NCI-H1694 treated with DMSO at 0.1 percent for 48 hours (cell line): ENCODE results near the gene CNN2.
A peak's percentile ranks its signal among the peaks of the same experiment; 100 is the strongest.

Experiments used
- DNase-seq: peaks from one replicate; lab custom pipeline; 2025; lab: John Stamatoyannopoulos, UW

CNN2 gene

DNA sequence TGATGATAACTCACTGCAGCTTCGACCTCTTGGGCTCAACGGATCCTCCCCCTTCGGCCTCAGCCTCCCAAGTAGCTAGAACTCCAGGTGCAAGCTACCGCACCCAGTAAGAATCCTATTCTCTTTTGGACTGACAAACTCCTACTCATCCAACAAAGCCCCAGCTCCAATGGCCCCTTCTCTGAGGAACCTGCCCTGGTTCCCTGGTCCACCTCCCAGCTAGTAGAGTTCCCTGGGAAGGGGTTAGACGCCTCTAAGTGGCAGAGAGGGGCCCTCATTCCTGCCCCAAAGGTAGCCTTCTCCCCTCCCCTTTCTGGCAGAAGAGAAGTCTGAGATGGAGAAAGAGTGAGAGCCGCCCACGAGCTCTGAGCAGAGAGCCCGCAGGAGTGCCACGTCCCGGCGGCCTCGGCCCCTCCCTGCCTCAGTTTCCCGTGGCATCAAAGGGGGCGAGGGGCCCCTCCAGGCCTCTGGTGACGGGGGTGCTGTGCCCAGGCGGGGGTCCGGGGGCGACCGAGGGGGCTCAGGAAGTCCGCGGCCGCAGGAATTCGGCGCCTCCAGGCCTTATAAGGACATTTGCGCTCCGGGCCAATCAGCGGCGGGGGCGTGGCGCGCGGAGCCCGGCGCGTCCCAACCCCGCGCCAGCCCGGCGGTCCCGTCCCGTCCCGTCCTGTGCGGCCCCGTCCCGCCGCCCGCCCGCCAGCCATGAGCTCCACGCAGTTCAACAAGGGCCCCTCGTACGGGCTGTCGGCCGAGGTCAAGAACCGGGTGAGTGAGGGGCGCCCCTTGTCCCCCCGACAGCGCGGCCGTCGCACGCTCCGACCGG lies at the start of gene CNN2:
CNN2 (plus strand) TSS at position 649 of the 823 bp plus-strand sequence; CDS start at position 703, 54 bp downstream.
- no peak for DNase-seq

DNA sequence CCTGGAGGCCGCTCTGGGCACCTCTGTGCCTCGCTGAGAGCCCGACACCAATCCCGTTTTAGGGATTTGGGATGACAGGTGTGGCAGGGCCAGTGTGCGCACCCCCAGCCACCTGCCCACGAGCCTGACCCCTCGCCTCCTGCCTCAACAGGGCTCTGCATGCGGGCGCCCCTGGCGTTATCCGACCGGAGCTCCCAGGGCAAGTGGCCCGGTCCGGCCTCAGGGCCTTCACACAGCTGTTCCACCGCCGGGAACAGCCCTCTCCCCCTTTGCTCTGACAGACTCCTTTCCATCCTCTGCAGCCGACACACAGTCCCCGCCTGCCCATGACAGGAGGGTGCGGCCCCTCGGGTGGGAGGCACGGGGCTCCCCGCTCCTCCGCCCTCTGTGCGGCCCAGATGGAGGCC lies 49.3 kb upstream of the CNN2 start:
- no peak for DNase-seq

DNA sequence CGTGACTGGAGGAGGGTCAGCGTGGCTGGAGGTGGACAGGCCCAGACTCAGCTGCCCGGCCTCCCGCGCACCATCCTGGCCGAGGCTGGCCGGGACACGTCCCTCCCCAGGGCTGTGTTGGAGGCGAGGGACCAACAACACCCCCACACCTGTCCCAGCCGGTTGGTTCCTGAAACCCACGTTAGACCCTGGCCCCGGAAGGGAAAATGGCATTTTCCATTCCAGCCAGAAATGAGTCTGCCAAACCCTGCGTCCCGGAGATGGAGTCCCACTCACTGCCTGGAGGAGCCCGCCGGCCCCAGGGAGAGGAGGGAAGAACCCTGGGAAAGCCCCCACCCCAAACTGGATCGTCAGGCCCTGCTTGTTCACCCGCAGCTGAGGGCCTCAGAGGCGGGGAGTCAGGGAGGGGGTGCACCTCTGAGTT lies 47.1 kb upstream of the CNN2 start:
- no peak for DNase-seq

DNA sequence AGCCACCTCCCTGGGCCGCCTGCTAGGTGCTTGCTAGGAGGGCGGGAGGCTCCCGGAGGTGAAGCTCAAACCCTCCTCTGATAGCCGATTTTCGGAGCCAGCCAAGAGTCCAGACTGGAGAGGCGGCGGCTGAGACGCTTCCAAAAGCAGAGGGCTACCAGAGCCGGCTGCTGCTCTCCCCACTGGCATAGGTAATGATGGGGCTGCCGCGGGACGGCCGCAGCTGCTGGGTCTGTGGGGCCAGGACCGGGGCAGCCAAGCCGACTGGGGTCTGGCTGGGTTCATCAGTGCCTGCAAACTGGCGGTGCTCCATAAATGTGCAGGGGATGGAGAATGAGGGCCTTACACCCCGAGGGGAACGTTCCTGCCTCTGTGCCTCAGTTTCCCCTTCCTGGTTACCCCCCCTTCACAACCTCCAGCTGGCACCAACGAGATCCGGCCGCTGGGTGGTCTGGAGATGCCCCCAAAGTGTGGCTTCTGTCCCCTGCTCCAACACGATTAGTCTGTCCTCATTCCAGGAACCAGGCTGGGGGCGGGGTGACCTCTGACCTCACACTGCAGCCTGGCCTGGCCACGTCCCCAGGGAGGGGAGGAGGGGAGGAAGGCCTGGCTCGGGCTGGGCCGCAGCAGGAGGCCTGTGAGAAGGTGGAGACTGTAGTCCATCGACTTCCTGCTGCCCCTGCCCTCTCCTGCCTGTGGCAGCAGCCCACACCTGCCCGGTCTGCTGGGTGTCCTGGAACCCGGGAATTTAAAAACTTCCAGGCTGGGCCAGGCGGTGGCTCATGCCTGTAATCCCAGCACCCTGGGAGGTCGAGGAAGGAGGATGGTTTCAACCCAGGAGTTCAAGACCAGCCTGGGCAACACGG lies 46.0 kb upstream of the CNN2 start:
- DNase-seq = no peak

DNA sequence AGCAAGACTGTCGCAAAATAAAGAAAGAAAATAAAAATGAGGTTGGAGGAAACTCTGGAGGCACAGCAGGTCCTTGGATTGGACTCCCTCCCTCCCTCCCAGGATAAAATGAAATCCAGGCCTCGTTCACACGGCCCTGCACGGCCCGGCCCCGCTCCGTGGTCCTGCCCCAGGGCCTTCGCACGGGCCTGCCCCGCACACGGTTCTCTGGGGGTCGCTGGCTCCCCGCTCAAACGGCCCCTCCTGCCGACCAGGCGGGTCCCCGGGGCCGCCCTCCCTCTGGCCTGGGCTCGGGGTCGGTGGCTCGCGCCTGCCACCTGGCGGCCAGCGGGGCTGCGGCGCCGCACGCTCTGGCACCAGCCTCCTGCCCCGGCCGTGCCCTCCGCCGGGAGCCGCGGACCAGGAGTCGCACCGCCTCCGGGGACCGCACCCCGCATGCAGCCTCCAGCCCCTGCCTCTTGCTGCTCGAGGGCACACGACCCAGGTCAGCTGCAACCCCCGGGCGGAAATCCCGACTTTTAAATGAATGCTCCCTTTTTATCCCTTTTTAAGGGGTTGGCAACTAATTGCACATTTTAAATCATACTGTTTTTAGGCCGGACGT lies 43.7 kb upstream of the CNN2 start:
- peak; percentile 5 for DNase-seq

DNA sequence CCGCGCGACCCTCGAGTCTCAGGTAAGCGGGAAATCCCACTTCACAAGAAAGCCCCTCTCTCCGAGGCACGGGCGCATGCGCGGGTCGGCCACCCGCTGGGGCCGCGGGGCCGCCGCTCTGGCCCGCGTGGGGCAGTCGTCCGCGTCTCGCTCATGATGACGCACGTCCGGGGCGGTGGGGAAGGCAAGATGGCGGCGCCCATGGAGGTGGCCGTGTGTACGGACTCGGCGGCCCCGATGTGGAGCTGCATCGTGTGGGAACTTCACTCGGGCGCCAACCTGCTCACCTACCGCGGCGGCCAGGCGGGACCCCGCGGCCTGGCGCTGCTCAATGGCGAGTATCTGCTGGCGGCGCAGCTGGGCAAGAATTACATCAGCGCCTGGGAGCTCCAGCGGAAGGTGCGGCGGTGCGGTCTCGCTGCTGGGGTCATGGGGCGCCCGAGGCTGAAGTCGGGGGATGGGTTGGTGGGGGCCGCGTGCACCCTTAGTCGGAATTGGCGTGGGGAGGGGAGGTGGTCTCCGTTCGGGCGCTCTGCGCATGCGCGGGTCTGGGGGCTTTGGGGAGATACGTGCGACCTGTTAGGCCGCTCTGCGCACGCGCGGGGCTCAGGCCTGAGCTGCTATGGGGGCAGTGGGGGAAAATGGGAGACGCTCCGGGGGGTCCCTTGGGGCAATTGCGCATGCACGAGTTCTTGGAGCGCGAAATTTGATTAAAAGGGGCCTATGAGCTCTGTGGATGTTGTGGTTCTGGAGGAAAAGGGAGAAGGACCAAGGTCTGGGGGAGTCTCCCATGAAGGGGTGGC lies 42.0 kb upstream of the CNN2 start, which contains the start of gene WDR18:
WDR18 (plus strand) TSS at position 181 of the 803 bp plus-strand sequence; CDS start at position 190, 9 bp downstream.
- peak; percentile 75 for DNase-seq

DNA sequence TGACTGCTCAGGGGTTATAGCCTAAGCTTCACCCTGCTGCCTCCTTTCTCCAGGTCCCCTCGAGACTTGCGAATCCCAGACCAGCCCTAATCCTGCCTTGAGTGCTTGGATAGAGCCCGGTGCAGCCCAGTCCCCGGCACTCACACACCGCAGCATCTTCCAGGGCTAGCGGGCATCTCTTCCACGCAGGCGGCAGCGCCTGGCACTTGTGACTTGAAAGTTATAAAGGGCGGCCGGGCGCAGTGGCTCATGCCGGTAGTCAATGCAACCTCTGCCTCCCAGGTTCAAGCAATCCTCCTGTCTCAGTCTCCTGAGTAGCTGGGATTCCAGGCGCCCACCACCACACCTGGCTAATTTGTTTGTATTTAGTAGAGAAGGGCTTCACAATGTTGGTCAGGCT lies 40.3 kb upstream of the CNN2 start:
- no peak for DNase-seq

DNA sequence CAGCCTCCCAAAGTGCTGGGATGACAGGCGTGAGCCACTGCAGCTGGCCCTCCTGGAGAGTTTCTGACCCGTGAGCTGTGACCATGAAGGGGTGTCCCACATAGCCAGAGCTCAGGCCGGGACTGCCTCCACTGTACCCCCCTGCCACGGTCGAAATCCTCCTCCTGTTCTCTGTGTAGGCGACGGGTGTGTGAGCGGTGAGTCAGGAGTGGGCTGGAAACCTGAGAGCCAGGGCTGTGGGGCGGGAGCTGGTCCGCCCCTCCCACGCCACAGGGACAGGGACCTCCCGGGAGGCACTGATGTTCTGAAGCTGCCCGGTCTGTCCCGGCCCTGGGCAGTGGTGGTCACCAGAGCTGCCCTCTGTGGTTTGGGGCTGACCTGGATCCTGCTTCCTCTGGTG lies 38.3 kb upstream of the CNN2 start:
- DNase-seq = no peak

DNA sequence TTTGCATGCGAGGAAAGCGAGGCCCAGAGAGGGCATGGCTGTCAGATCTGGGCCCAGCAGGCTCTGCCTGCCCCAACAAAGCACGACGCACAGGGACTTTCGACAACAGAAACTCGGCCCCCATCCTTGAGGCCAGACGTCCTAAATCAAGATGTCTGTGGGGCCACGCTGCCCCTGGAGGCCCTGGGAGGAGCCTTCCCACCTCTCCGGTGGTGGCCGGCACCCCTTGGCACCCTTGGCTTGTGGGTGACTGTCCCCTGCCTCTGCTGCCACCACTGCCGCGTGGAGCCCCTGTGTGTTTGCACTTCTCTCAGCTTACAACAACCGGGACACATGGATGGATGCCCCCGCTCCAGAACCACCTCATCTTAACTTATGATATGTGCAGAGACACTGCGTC lies 37.9 kb upstream of the CNN2 start:
- DNase-seq = no peak

DNA sequence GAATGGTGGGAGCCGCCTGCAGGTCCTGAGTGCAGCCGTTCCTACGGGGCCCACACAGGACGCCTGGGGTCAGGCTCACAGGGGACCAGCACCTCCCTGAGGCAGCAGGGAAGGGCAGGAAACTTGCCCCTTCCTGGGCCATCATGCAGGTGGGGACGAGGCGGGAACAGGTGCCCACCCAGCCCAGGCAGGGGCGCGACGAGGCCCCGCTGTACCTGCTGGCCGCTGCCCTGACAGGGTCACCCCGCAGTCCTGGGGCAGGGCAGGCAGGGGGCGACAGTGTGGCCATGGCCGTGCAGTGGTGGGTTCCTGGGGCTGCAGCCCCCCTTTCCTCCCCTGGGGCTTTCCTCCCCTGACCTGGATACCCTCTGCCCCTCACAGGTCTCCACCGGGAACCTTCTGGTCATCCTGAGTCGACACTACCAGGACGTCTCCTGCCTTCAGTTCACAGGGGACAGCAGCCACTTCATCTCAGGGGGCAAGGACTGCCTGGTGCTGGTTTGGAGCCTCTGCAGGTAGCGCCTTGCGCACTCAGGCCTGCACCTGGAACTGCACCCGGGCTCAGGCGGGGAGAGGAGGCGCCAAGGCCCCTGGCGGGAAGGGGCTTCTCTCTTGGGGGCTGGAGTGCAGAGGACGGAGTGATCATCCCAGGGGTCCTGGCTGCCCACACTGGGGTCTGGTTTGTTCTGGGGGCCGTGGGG lies 36.9 kb upstream of the CNN2 start:
- DNase-seq = no peak

DNA sequence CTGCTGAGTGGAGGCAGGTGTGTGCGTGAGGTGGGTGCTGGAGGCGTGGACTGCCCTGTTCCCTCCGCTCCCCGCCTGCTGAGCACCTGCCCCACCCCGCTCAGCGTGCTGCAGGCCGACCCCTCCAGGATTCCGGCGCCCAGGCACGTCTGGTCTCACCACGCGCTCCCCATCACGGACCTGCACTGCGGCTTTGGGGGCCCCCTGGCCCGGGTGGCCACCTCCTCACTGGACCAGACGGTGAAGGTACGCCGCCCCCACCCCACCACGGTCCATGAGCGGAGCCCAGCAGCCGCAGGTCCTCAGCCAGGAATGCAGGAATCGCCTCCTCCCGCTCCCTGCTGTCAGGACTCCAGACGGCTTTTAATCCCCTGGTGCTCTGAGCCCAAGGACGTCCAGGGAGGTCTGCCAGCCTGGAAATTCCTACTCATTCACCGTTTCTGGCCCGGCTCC lies 36.3 kb upstream of the CNN2 start:
- no peak for DNase-seq

DNA sequence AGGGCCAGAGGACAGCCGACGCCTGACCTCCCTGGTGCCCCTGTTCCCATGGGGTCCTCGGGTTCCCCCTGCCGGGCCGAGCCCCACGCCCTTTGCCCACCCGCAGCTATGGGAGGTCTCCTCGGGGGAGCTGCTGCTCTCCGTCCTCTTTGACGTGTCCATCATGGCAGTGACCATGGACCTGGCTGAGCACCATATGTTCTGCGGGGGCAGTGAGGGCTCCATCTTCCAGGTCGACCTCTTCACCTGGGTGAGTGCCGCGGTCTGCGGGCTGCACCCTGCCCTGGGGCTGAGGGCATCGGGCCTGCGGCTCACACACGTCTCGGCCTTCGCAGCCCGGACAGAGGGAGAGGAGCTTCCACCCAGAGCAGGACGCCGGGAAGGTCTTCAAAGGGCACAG lies 35.7 kb upstream of the CNN2 start:
- DNase-seq = no peak

DNA sequence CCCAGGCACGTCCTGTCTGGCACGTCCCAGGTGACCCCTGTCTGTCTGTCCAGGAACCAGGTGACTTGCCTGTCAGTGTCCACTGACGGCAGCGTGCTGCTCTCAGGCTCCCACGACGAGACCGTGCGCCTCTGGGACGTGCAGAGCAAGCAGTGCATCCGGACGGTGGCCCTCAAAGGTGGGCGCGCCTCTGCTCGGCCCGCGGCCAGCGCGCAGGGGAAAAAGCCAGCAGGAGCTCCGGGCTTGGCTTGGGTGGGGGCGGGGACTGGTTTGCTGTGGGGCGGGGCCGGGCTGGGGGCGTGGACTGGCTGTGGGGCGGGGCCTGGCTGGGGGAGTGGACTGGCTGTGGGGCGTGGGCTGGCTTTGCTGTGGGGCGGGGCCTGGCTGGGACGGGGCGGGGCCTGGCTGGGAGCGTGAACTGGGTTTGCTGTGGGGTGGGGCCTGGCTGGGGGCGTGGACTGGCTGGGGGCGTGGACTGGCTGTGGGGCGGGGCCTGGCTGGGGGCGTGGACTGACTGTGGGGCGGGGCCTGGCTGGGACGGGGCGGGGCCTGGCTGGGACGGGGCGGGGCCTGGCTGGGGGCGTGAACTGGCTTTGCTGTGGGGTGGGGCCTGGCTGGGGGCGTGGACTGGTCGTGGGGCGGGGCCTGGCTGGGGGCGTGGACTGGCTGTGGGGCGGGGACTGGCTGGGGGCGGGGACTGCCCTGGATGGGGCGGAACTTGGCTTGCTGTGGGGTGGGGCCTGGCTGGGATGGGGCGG lies 35.1 kb upstream of the CNN2 start:
- DNase-seq = no peak

DNA sequence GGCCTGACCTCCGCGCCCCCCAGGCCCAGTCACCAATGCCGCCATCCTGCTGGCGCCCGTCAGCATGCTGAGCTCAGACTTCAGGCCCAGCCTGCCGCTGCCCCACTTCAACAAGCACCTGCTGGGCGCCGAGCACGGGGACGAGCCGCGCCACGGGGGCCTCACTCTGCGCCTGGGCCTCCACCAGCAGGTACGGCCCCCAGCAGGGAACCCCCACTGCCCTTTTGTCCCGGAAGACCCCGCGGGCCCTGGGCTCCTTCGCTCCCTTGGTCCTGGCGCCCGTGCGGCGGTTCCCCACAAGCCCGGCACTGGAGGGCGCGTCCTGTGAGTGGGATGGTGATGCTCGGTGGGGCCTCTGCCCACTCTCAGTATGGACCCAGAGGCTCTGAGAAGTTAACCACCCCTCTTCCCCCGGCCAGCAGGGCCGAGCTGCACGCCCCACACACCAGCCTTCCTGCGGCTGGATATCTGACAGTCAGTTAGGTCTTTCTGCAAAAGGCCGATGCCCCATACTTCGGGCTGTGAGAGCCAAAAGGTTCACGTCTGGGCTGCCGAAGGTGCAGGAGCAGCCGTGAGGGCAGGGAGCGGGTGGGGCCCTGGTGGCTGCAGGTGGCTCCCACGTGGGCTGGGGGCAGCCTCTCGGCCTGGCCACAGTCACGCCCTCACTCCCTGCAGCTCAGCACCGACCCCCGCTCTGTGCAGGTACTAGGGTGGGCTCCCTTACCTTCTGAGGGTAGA lies 34.3 kb upstream of the CNN2 start:
- DNase-seq = no peak

DNA sequence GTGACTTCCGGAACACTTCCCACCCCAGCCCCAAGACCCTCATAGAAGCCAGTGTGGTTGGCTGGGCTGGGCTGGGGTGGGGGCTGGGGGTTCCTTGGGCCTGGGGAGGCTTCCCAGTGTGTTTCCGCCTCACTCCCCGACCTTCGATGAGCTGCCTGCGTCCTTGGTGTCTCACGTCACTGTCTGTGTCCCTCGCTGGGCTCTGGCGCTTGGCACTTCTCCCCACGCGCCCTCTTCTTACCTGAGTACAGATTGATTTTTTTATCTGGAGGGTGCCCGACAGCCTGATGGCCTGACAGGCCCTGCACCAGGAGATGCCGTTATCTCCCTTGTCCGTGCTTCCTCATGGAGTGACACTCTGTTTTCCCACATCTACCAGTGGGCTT lies 33.7 kb upstream of the CNN2 start:
- no peak for DNase-seq

DNA sequence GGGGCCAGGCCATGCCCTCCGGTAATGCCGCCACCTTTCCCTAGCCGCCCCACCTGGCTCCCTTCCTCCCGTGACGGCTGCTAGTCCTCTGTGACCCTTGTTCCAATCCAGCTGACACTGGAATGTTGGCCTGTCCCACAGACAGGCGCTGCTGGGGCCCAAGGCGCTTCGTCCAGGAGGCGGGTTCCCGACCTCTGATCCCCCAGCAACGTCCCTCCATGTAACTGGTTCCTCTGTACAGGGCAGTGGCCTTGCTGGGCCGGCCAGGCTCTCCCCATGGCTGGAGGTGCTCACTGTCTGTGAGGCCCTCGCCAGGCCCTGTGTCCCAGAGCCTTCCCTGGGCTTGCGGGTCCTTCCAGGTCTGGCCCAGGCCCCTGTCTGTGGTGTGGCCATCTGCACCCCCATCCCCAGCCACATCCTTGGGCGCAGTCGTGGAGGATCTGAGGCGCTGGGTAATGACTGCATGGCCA lies 33.0 kb upstream of the CNN2 start:
- DNase-seq = no peak

DNA sequence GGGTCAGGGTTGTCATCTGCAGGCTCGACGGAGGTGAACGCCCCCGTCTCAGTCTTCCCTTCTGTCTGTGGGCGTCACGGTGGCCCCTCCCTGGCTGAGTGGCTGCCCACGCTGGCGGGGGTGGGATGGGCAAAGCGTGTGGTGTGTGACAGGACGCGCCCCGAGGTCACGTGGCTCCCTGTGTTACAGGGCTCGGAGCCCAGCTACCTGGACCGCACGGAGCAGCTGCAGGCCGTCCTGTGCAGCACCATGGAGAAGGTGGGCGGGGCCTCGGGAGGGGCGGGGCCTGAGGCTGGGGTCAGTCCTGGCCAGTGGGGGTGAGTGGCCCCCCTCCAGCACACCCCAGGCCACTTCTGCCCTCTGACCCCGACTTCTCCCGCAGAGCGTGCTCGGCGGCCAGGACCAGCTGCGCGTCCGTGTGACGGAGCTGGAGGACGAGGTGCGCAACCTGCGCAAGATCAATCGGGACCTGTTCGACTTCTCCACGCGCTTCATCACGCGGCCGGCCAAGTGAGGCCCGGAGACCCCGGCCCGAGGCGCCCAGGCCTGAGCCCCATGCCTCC lies 32.5 kb upstream of the CNN2 start:
- DNase-seq = no peak

DNA sequence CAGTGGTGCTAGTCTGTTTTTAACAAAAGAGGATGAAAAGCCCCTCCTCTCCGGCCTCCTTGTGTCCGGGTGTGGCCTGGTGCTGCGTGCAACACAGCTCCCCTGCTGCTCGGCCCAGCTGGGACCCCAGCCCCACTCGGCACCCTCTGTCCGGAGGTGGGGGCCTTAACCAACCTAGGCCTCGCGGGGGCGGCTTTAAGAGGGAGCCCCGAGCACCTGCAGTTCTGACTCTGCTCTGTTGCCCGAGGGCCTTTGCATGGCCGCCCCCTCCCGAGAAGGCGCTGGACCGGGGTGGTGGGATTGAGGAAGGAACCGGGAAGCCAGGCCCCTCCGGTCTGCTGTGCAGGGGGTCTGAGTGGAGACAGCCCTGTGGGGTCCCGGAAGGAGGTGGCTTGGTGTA lies 31.9 kb upstream of the CNN2 start:
- no peak for DNase-seq
